Measurements from ENCODE around the gene POMGNT1.

DNA sequence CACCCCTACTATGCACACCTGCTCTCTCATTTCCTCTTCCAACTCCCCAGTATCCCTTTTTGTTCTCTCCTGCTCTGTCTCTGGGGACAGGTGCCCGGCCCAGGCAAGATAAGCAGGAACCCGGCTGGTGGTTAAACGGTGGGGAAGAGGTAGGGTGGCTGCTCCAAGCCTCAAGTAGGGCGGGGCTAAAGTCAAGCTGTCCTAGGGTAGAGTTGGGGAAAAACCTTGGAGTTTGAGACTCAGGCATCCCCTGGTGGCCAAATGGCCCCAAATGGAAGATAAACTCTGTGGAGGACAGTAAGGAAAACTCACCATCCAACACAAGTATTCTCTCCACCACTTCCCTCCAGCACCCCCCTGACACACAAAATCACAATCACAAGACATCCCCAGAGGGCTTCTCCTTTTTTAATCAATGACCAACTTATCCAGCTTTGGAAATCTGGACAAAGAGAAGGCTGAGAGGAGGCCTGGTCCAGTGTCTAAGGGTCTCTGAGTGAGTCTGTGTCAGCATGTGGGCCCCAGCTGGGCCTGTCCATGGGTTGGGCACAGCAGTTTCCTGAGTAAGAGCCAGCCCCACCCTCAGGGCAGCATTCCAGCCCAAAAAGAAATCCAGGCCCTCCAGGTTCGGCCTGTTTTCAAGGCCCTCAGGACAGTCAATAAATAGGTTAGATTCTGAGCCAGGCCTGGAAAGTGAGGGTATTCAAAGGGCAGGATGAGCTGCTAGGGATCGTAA is 9.8 kb downstream of the POMGNT1 start:
- TF ChIP-seq, protein P1, sequence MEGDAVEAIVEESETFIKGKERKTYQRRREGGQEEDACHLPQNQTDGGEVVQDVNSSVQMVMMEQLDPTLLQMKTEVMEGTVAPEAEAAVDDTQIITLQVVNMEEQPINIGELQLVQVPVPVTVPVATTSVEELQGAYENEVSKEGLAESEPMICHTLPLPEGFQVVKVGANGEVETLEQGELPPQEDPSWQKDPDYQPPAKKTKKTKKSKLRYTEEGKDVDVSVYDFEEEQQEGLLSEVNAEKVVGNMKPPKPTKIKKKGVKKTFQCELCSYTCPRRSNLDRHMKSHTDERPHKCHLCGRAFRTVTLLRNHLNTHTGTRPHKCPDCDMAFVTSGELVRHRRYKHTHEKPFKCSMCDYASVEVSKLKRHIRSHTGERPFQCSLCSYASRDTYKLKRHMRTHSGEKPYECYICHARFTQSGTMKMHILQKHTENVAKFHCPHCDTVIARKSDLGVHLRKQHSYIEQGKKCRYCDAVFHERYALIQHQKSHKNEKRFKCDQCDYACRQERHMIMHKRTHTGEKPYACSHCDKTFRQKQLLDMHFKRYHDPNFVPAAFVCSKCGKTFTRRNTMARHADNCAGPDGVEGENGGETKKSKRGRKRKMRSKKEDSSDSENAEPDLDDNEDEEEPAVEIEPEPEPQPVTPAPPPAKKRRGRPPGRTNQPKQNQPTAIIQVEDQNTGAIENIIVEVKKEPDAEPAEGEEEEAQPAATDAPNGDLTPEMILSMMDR (IDR thresholded peaks at IDR 0.05) = no peak
- TF ChIP-seq POLR2A (IDR thresholded peaks at IDR 0.05) (no peak), POLR2AphosphoS5 (IDR thresholded peaks at IDR 0.05) (peak in 1 of 3 donors; percentile 17), EP300 (IDR thresholded peaks at IDR 0.05) (no peak)
